Stimulated activated naive CD8-positive, alpha-beta T cell treated with anti-CD3 and anti-CD28 coated beads, Interleukin-15, amount 100 ng/mL, for 72 hours (primary cell): Measurements from ENCODE around the gene LUZP2.

ENCODE experiments used
- ATAC-seq: fragments of 150-1000 bp; cut with Tn5 transposase; 2 replicates; pipeline ENCODE4 v1.10.0; 2021; ENCODE audit warnings: mild to moderate bottlenecking, moderate library complexity
- DNase-seq, 2 donors: peaks; one replicate each; pipeline ENCODE4 v3.0.0; 2021 to 2022
- H3K27ac Mint-ChIP-seq, 2 donors: one replicate each; pipeline ENCODE4 v1.8.0; 2022; ENCODE audit warnings: mild to moderate bottlenecking in 2 of 2, mixed read lengths in 2 of 2, moderate library complexity in 2 of 2
- H3K27me3 Mint-ChIP-seq: one replicate; pipeline ENCODE4 v1.8.0; 2022; ENCODE audit warnings: mixed read lengths
- H3K4me1 Mint-ChIP-seq: one replicate; pipeline ENCODE4 v1.8.0; 2022; ENCODE audit warnings: mild to moderate bottlenecking, mixed read lengths
- H3K4me3 Mint-ChIP-seq, 2 donors: one replicate each; pipeline ENCODE4 v1.8.0; 2022; ENCODE audit warnings: mild to moderate bottlenecking in 2 of 2, mixed read lengths in 2 of 2, moderate library complexity in 1 of 2
- H3K9me3 Mint-ChIP-seq, 2 donors: one replicate each; pipeline ENCODE4 v1.8.0; 2022; ENCODE audit warnings: mixed read lengths in 2 of 2

LUZP2 gene

DNA sequence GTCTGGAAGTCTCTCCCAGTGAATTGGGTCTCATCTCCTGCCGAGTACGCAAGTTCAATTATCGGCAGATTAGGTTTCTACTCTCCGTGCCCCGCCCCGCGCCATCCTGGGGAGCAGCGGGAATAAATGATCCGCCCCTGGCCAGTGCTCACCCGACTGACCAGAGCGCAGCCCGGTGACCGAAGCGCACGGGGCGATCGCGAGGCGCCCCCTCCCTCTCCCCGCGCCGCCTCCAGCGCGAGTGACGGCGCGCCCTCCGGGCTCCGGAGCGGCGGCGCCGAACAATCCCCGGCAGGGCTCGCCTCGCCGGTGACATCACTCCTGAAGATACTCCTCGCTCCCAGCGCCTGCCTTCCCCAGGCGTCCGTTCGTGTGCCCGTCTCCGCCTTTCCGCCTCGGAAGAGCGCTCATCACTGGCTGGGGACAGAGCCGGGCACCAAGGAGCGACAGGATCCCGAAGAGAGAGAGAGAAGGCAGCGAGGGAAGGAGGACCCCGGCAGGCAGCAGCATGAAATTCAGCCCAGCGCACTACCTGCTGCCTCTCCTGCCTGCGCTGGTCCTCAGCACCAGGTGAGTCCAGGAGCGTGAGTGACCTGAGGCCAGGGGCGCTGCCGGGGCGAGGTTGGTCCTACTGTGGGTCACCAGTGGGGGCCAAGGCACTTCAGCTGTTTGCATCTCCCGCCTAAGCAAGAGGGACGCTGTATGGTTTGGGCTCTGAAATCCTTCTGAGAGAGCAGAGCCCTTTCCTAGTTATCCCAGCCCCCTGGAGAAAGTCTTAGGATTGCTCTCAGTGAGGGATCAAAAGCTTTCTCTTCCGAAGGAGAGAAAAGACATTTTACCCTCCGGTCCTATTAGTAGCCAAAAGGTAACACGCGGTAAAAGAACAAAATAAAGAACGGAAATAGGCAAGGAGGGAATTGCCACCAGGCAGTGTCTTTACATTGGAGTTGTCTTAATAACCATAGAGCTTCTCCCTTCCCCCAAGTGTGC lies at the start of gene LUZP2:
Gene LUZP2 (plus strand): TSS at position 318 of the 990 bp plus-strand sequence.
- ATAC-seq: no peak
- Mint-ChIP-seq H3K27me3 (peaks cover 21% of the 10 kb centered on the region), H3K4me1 (no peaks in the 10 kb centered on the region), H3K4me3 (no peak within 1 kb of the TSS), H3K27ac (no peak within 1 kb of the TSS), H3K9me3 (peaks cover 5 to 7% of the 10 kb centered on the region in 2 donors)
- no peak for DNase-seq

DNA sequence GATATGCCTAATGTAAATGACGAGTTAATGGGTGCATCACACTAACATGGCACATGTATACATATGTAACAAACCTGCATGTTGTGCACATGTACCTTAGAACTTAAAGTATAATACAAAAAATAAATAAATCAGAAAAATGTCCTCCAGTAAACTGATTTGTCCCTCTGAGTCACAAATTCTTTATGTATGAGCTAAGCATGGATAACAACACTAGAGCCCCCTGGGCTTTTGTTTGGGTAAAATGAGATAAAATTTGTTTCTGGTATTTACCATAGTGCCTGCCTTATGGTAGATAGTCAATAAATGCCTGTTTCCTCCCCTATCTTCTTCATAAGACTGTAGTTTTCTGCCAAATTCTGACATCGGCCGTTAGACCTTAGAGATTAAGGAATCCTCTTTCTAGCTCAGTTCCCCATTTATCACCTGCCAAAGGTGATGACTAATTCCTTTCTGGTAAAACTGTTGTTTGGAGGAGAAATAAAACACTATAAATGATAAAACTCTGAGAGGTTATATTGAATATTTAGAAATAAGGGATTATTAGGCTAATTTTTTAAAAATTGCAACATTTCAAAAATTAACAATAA lies 43.6 kb upstream of the LUZP2 start:
- DNase-seq (no peak), ATAC-seq (no peak)
- no peak overlapping the region for H3K4me3 Mint-ChIP-seq
- H3K9me3 Mint-ChIP-seq: peaks cover 7 to 13% of the 10 kb centered on the region in 2 donors
- H3K27me3 Mint-ChIP-seq: no peaks in the 10 kb centered on the region
- no peaks in the 10 kb centered on the region for H3K4me1 Mint-ChIP-seq
- H3K27ac Mint-ChIP-seq: no peak overlapping the region

DNA sequence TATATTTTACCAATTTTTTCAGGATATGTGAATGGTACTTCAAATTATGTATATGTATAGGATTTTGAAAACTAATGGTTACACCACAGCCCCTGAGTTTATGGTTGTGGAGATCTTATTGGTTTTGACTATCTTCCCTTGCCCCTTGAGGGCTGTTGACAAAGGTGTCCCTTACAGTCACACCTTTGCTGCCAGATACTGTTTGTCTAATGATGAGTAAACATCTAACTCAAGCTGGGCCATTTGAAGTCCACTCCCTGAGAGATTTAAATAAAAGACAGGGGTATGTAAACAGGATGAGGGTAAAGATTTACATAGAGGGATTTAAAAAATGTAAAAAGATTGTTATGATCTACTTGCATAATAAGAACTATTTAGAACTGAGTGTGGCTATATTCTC lies 38.9 kb upstream of the LUZP2 start:
- Mint-ChIP-seq H3K27me3 (no peaks in the 10 kb centered on the region), H3K4me3 (no peak overlapping the region), H3K4me1 (no peaks in the 10 kb centered on the region), H3K27ac (no peak overlapping the region), H3K9me3 (peaks cover 3 to 7% of the 10 kb centered on the region in 2 donors)
- ATAC-seq (no peak), DNase-seq (no peak)

DNA sequence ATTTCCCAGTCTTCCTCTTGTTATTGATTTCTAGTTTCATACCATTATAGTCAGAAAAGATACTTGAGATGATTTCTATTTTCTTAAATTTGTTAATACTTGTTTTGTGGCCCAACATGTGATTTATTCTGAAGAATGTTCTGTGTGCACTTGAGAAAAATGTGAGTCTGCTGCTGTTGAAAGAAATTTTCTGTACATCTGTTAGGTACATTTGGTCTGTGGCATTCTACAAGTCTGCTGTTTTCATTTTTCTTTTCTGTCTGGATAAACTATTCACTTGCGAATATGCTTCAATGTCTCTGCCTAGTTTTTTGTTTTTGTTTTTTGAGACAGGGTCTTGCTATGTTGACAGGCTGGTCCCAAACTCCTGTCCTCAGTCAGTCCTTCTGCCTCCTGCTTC lies 26.4 kb upstream of the LUZP2 start:
- no peak overlapping the region for H3K27ac Mint-ChIP-seq
- H3K4me3 Mint-ChIP-seq: no peak overlapping the region
- ATAC-seq (no peak), DNase-seq (no peak)
- no peaks in the 10 kb centered on the region for H3K4me1 Mint-ChIP-seq
- no peaks in the 10 kb centered on the region for H3K27me3 Mint-ChIP-seq
- H3K9me3 Mint-ChIP-seq: peaks cover 5 to 21% of the 10 kb centered on the region in 2 donors

DNA sequence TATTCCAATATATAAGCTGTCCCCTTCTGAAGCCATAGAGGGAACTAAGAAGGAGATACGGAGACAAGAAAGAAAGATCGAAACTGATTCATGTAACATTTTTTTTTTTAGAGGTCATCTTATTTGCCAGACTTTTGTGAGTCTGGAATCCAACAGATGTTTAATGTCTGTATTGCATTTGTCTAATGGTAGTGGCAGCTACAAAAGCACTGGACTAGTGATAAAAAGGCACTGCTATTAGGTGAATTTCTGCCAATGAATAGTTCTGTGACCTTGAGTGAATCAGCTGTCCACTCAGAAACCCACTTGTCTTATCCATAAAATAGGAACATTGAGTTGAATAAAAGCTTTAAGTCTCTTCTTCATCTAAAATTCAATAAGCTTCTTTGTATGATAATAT lies 25.8 kb upstream of the LUZP2 start:
- DNase-seq: no peak
- H3K4me1 Mint-ChIP-seq: no peaks in the 10 kb centered on the region
- no peak overlapping the region for H3K4me3 Mint-ChIP-seq
- ATAC-seq: no peak
- H3K9me3 Mint-ChIP-seq: peaks cover 5 to 28% of the 10 kb centered on the region in 2 donors
- no peak overlapping the region for H3K27ac Mint-ChIP-seq
- H3K27me3 Mint-ChIP-seq: no peaks in the 10 kb centered on the region

DNA sequence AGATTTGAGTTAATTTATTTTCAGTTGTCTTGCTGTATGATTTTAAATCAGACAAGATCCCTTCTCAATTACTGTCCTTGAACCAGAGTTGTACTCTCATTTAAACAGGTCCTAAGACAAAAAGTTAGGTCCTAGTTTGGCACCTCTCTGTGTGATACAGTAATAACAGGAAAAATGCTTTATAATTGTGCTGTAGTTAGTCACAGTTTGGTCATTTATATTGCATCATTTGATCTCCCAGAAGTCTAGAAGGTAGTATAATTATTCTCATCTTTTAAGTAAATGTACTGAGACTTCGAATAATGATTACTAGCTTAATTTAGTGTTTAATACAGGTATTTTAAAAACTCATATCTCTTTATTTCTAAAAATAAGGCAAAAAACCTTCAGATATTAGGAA lies 18.1 kb upstream of the LUZP2 start:
- H3K4me1 Mint-ChIP-seq: no peaks in the 10 kb centered on the region
- DNase-seq (no peak), ATAC-seq (no peak)
- H3K27me3 Mint-ChIP-seq: no peaks in the 10 kb centered on the region
- H3K27ac Mint-ChIP-seq: no peak overlapping the region
- peaks cover 4 to 21% of the 10 kb centered on the region in 2 donors for H3K9me3 Mint-ChIP-seq
- no peak overlapping the region for H3K4me3 Mint-ChIP-seq

DNA sequence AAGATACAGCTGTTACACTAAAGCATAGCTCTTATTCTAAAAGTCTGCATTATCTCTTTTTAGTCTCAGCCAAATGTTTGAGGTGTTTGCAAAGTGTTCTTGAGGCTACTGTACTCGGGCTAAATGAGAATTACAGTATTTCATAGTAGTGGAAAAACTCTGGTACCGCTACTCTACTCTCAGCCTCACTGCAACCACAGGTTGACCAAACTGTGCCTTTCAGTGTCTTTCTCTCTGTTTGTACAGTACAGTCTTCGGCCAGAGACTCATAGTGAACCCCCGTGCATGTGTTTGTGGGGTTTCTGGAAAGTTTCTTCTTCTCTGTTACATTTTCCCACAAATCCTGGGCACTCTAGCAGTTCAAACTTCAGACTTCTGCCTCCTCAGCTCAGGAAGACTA lies 7.4 kb upstream of the LUZP2 start:
- H3K9me3 Mint-ChIP-seq: peaks cover 10 to 13% of the 10 kb centered on the region in 2 donors
- no peak for ATAC-seq
- H3K27me3 Mint-ChIP-seq: no peaks in the 10 kb centered on the region
- no peak for DNase-seq
- H3K4me3 Mint-ChIP-seq: no peak overlapping the region
- no peak overlapping the region for H3K27ac Mint-ChIP-seq
- H3K4me1 Mint-ChIP-seq: no peaks in the 10 kb centered on the region

DNA sequence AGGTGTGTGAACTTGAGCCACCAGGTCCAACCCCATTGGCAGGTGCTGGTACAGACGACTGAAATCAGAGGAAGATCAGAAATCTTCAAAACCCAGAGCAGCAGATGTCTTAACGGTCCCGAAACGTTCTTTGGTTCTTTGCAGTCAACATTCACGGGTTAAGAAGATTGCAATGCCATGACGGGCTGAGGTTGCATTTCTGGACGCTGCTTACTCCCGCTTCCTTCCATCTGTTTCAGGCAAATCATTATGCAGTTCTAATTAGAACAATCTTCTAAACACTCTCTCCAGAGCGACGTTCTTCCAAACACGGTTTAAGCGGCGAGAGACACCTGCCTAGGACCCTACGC lies 492 bp upstream of the LUZP2 start:
- peaks cover 5 to 7% of the 10 kb centered on the region in 2 donors for H3K9me3 Mint-ChIP-seq
- ATAC-seq (no peak), DNase-seq (no peak)
- H3K4me1 Mint-ChIP-seq: no peaks in the 10 kb centered on the region
- H3K4me3 Mint-ChIP-seq: no peak overlapping the region
- H3K27ac Mint-ChIP-seq: no peak overlapping the region
- peaks cover 21% of the 10 kb centered on the region for H3K27me3 Mint-ChIP-seq

DNA sequence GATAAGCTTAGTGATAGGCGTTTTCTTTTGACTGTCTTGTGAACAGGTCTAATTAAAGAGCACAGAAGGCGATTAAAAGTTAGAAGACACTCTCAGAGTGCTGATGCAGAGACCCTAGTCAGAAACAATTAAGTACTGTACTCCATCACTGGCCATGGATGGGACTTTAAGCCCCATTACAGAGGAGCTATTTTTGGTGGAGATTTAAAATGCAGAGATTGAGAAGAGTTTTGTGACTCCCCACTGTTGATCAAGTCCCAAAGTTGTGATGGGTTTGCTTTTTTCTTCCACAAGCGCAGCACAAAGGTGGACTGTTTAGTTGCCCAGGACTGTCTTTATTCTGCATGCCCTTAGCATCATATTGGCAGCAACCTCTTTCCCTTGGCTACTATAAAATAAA lies 978 bp downstream of the LUZP2 start:
- no peak overlapping the region for H3K27ac Mint-ChIP-seq
- no peaks in the 10 kb centered on the region for H3K4me1 Mint-ChIP-seq
- no peak for DNase-seq
- peaks cover 21% of the 10 kb centered on the region for H3K27me3 Mint-ChIP-seq
- peaks cover 0 to 7% of the 10 kb centered on the region in 2 donors for H3K9me3 Mint-ChIP-seq
- no peak for ATAC-seq
- H3K4me3 Mint-ChIP-seq: no peak overlapping the region

DNA sequence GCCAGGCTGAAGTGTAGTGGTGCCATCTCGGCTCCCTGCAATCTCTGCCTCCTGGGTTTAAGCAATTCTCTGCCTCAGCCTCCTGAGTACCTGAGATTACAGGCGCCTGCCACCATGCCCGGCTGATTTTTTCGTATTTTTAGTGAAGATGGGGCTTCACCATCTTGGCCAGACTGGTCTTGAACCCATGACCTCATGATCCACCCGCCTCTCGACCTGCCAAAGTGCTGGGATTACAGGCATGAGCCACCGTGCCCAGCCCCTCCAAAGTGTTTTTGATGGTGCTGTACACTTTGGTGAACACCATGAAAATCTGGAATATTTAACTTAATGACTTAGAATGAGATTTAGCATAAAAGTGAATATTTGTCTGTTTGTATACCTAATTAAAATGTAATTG lies 5.6 kb downstream of the LUZP2 start:
- H3K27me3 Mint-ChIP-seq: peaks cover 5% of the 10 kb centered on the region
- DNase-seq (no peak), ATAC-seq (no peak)
- H3K4me3 Mint-ChIP-seq: no peak overlapping the region
- no peaks in the 10 kb centered on the region for H3K4me1 Mint-ChIP-seq
- H3K27ac Mint-ChIP-seq: no peak overlapping the region
- H3K9me3 Mint-ChIP-seq: peaks cover 0 to 11% of the 10 kb centered on the region in 2 donors

DNA sequence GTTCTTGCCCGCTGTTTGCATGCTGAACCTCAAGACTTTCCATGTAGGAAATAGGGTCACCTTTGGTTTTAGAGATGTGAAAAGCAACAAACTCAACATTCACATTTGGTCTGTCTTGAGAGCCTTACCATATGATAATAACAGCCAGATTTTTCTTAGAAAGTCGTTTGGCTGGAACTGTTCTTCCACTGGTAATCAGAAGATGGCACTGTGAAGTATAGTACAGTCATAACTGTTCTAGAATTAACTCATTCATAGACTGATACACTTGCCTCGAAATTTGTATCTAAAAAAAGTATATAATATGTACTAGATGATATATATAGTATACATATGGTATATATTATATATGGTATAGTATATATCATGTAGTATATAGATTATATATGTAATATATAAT lies 12.3 kb downstream of the LUZP2 start:
- DNase-seq (no peak), ATAC-seq (no peak)
- H3K27ac Mint-ChIP-seq: no peak overlapping the region
- no peaks in the 10 kb centered on the region for H3K4me1 Mint-ChIP-seq
- no peaks in the 10 kb centered on the region for H3K27me3 Mint-ChIP-seq
- H3K4me3 Mint-ChIP-seq: no peak overlapping the region
- H3K9me3 Mint-ChIP-seq: peaks cover 0 to 14% of the 10 kb centered on the region in 2 donors

DNA sequence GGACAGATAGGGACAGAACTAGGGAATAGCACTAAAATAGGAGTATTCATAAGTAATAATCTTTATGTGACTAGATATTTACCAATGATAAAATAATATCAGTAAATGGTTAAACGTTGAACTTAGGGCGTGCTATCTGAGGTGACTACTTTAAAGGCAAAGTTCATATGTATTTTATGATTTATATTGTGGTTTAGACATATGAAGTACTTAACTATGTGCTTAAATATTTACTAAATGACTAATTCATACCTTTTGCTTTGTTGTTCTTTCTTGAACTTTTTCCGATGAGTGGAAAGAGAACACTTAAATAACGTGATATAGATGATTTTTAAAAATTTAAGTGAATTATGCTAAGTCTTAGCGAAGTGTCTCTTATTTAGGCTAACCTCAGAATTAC lies 14.7 kb downstream of the LUZP2 start:
- Mint-ChIP-seq H3K4me3 (no peak overlapping the region), H3K4me1 (no peaks in the 10 kb centered on the region), H3K9me3 (peaks cover 0 to 8% of the 10 kb centered on the region in 2 donors), H3K27ac (no peak overlapping the region), H3K27me3 (no peaks in the 10 kb centered on the region)
- DNase-seq: no peak
- no peak for ATAC-seq

DNA sequence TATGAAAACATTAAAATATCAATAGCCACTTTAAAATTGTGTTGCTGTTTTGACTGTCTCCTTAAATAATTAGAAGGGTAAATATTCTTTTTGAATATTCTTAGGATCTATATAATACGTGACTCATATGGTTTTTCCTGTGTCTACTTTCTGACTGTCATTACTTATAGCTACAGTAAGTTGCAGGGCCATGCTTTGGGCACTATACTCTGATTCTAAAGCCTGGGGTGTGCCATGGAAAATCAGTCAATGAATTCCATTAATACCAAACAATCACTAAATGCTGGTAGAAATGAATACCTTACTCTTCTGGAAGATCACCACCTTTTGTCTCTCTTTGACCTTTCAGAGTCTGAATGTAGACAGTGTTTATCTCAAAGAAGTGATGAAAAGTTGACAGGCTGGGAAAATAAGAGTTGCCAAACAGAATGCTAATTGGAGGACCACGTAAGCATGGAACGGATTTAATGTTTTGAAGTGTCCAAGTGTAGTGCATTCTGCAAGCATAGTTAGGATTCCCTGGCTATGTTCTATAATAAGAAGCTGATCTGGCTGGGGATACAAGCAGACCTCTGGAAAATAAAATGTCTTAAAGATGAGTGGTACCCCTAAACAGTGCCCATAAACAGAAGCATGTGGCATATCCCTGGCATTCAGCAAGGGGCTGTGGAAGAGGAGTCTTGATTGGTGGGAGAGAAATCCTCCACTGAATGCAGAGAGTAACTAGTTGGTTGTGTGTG lies 16.8 kb downstream of the LUZP2 start:
- no peak for ATAC-seq
- Mint-ChIP-seq H3K27me3 (no peaks in the 10 kb centered on the region), H3K4me1 (no peaks in the 10 kb centered on the region), H3K4me3 (no peak overlapping the region), H3K27ac (no peak overlapping the region), H3K9me3 (peaks cover 0 to 8% of the 10 kb centered on the region in 2 donors)
- no peak for DNase-seq

DNA sequence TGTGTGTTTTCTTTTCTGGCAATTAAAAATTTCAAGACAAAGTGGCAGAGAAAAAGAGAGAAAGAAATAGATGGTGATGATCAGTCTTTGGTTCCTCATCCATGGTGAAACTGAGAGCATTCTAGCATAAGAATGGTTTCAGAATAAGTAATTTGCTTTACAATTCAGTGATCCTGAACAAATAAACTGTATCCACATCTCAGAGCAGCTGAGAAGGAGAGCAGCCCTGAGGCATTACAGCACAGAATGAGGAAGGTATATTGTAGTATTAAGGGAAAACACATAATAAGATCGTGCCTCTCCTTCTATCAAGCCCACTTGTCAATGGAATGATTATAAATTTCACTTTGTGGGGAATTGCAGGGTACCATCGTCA lies 17.4 kb downstream of the LUZP2 start:
- H3K27me3 Mint-ChIP-seq: no peaks in the 10 kb centered on the region
- no peak overlapping the region for H3K4me3 Mint-ChIP-seq
- no peaks in the 10 kb centered on the region for H3K4me1 Mint-ChIP-seq
- no peak overlapping the region for H3K27ac Mint-ChIP-seq
- no peak for DNase-seq
- no peak for ATAC-seq
- H3K9me3 Mint-ChIP-seq: peaks cover 0 to 8% of the 10 kb centered on the region in 2 donors

DNA sequence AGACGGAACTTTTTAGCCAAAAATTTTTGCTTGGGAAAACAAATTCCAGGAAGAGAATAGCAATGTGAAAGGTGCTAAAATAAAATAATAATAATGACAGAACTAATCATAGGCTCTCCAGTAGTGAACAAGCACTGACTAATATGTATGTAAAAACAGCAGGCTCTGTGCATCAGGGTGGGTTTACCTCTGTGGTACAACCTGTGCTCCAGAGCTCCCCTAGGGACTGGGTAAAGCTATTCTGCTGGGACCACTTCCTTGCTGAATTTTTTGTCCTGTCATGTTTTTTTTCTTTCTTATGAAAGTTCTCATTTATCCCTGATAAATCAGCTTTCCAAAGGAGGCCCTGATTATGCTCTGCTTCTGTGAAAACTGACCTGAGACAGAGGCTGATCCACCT lies 18.8 kb downstream of the LUZP2 start:
- DNase-seq (no peak), ATAC-seq (no peak)
- H3K4me3 Mint-ChIP-seq: no peak overlapping the region
- H3K27ac Mint-ChIP-seq: no peak overlapping the region
- H3K4me1 Mint-ChIP-seq: no peaks in the 10 kb centered on the region
- peaks cover 0 to 8% of the 10 kb centered on the region in 2 donors for H3K9me3 Mint-ChIP-seq
- no peaks in the 10 kb centered on the region for H3K27me3 Mint-ChIP-seq

DNA sequence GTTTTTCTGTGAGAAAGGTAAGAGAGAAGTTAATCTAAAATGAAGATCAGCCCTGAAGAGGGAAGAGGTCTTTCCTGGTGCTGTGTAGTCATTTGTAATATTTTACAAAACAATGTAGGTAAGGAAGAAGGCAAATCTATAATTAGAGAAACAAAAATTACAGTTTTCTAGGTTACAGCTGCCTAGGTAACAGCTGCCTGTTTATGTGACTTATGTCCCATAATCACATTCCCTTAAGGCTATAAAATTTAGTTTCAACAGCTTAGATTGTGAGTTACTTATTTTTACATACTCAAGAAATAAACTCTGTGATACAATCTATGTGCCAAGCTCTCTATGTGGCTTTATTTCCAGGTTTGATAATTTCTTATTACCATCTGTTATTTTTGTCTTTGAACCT lies 19.8 kb downstream of the LUZP2 start:
- Mint-ChIP-seq H3K27ac (no peak overlapping the region), H3K4me1 (no peaks in the 10 kb centered on the region), H3K4me3 (no peak overlapping the region), H3K9me3 (peaks cover 0 to 6% of the 10 kb centered on the region in 2 donors), H3K27me3 (no peaks in the 10 kb centered on the region)
- ATAC-seq (no peak), DNase-seq (no peak)
